Stomach (tissue), 9 donors: ENCODE measurements around the gene CCDC88C. TPM values are rescaled to one million over a fixed set of nuclear protein-coding genes. Genes with fewer than 3 reads are reported as not detected.

Experiments used
- DNase-seq, 2 donors: peaks; one replicate each; pipeline versions ENCODE4 v3.0.0 to v3.0.0-alpha.2; 2013 to 2019
- H3K27ac ChIP-seq, 5 donors: fragments of 200-600 bp in 4 of 5; sonication (generic) in 4 of 5; one replicate each; pipeline ENCODE4 v1.5.1; 2013 to 2019; ENCODE audit warnings: mild to moderate bottlenecking in 1 of 5, moderate library complexity in 1 of 5
- H3K27me3 ChIP-seq, 3 donors: fragments of 200-600 bp; sonication (generic); one replicate each; pipeline ENCODE4 v1.5.1; 2017 to 2019; ENCODE audit warnings: mixed run types in 1 of 3
- H3K36me3 ChIP-seq, 4 donors: fragments of 200-600 bp; sonication (generic); 1 replicate in 3 of 4; 2 replicates in 1 of 4; pipeline ENCODE4 v1.5.1; 2016 to 2019
- H3K4me1 ChIP-seq, 4 donors: fragments of 200-600 bp; sonication (generic); one replicate each; pipeline ENCODE4 v1.5.1; 2016 to 2019
- H3K4me3 ChIP-seq, 4 donors: fragments of 200-600 bp; sonication (generic) in 3 of 4; one replicate each; pipeline ENCODE4 v1.5.1; 2016 to 2019; ENCODE audit warnings: mild to moderate bottlenecking in 1 of 4
- H3K9me3 ChIP-seq, 4 donors: fragments of 200-600 bp; sonication (generic); one replicate each; pipeline ENCODE4 v1.5.1; 2016 to 2019
- EP300 ChIP-seq: sonication (generic); formaldehyde crosslinking; IDR thresholded peaks from one replicate; pipeline ENCODE4 v1.6.1; 2017; ENCODE audit warnings: antibody characterized with exemption
- POLR2A ChIP-seq, 4 donors: fragments of 450-650 bp; IDR thresholded peaks; one replicate each; pipeline ENCODE4 v1.6.1; 2016; ENCODE audit warnings: antibody characterized with exemption in 4 of 4, control low read depth in 2 of 4, mild to moderate bottlenecking in 1 of 4, moderate library complexity in 1 of 4
- POLR2AphosphoS5 ChIP-seq, 3 donors: sonication (generic); formaldehyde crosslinking; IDR thresholded peaks; one replicate each; pipeline ENCODE4 v1.6.1; 2016; ENCODE audit warnings: antibody characterized with exemption in 3 of 3
- WGBS, 5 donors: extraction: QIAGEN DNeasy Blood & Tissue Kit in 3 of 5; methylation state at CpG; one replicate each; pipeline versions ENCODE4 v1.1.5 to v1.1.7; 2013 to 2018; 5-methylcytosine and 5-hydroxymethylcytosine counted together
- intact Hi-C: fragments of 100-400 bp; cut with DNase I; formaldehyde crosslinking; loops from one replicate; pipeline ENCODE4 v1.15.1; 2023; ENCODE audit warnings: low total_unique reads
- polyA plus RNA-seq, 3 donors: library from polyadenylated mRNA; stranded (reverse); fragments of 200-250 nt; gene quantifications; one replicate each; pipeline ENCODE4 v1.2.3, GENCODE V29; 2013
- total RNA-seq, 5 donors: library from RNA; depleted of rRNA; stranded (reverse); fragments of >200 nt; gene quantifications; one replicate each; pipeline versions ENCODE4 v1.1.0 to v1.2.3, GENCODE V29; 2014 to 2016
- TF ChIP-seq, protein P1 (sequence below), 7 experiments: fragments of 450-650 bp in 4 of 7; fragments of 200-600 bp in 3 of 7; sonication (generic) in 3 of 7; IDR thresholded peaks; one replicate each; pipeline ENCODE4 v1.5.1; 2016 to 2019; ENCODE audit warnings: antibody characterized with exemption in 7 of 7, control low read depth in 2 of 7, mild to moderate bottlenecking in 1 of 7
- donor health status: healthy with polysubstance abuse.
- donor health status: Bipolar disorder and iron deficiency.
- donor health status: healthy.

CCDC88C gene
- total and polyA plus RNA-seq, 8 donors = 10.5 to 66.9 (median 22.3) TPM

DNA sequence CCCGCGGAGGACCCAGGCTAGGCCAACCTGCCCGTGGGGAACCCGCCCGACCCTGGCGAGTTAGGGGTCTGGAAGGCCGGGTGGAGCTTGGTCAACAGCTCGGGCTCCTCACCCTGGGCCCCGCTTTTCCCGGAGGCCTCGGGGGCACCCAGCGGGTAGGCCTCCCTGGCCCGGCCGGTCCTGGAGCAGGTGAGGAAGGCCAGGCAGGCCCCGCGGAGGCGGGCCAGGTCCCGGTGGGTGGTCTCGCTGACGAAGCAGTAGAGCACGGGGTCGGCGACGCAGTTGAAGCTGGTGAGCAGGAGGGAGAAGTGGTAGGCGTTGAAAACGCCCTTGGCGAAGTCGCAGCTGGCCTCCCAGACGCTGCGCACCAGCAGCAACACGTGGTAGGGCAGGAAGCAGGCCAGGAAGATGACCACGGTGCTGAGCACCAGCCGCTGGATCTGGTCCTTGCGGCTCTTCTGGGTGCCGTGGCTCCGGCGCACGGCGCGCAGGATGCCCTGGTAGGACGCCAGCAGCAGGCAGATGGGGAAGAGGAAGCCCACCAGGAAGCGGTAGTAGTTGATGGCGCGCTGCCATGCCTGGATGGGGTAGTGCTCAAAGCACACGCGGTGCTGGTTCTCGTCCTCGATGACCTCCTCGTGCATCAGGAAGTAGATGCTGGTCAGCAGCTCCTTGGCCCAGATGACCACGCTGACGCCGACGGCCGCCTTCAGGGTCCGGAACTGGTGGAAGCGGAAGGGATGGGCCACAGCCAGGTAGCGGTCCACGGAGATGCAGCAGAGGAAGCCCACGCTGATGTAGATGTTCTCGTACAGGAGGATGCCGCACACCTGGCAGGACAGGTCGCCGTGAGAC lies 183.5 kb downstream of the CCDC88C start:
- TF ChIP-seq, protein P1, sequence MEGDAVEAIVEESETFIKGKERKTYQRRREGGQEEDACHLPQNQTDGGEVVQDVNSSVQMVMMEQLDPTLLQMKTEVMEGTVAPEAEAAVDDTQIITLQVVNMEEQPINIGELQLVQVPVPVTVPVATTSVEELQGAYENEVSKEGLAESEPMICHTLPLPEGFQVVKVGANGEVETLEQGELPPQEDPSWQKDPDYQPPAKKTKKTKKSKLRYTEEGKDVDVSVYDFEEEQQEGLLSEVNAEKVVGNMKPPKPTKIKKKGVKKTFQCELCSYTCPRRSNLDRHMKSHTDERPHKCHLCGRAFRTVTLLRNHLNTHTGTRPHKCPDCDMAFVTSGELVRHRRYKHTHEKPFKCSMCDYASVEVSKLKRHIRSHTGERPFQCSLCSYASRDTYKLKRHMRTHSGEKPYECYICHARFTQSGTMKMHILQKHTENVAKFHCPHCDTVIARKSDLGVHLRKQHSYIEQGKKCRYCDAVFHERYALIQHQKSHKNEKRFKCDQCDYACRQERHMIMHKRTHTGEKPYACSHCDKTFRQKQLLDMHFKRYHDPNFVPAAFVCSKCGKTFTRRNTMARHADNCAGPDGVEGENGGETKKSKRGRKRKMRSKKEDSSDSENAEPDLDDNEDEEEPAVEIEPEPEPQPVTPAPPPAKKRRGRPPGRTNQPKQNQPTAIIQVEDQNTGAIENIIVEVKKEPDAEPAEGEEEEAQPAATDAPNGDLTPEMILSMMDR (IDR thresholded peaks at IDR 0.05) = no peak
- TF ChIP-seq POLR2AphosphoS5 (IDR thresholded peaks at IDR 0.05) (no peak), EP300 (no peak), POLR2A (IDR thresholded peaks at IDR 0.05) (no peak)
- no peaks in the 10 kb centered on the region for H3K27me3 ChIP-seq
- WGBS, 5 donors = 92 to 96% (median 94%) methylated on average over 51 to 63 of the region's 63 CpGs
- peaks cover 0 to 23% (median 15%) of the 10 kb centered on the region in 4 donors for H3K36me3 ChIP-seq
- intact Hi-C loops = no loop called here
- H3K9me3 ChIP-seq = peaks cover 0 to 6% (median 2%) of the 10 kb centered on the region in 4 donors
- H3K4me1 ChIP-seq = peaks cover 0 to 39% (median 3%) of the 10 kb centered on the region in 4 donors
- H3K27ac ChIP-seq = peak overlapping the region in 3 of 5 donors; percentile 14 to 77 (median 60)
- no peak for DNase-seq
- no peak overlapping the region for H3K4me3 ChIP-seq

DNA sequence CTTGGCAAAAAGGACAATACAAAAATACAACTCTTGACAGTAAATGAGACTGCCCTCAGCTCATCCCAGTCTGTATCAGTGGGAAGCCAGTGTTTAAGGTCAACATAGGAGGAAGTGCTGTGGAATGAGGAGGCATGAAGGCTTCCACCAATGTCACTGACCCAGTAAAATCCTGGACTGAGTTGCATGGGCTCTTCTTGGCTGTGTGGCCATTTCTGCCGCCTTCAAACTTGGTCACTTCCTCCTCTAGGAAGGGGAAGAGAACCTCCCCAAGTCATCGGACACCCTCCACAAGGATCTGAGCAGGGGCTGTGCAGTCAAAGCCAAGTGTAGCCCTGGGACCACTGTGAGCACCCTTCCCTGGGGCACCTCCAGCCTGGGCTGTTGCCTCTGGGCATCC lies 185.0 kb downstream of the CCDC88C start:
- no peak for DNase-seq
- Histone ChIP-seq H3K27me3 (no peaks in the 10 kb centered on the region), H3K9me3 (peaks cover 0 to 6% (median 2%) of the 10 kb centered on the region in 4 donors), H3K4me1 (peaks cover 0 to 46% (median 4%) of the 10 kb centered on the region in 4 donors), H3K4me3 (no peak overlapping the region), H3K36me3 (peaks cover 0 to 39% (median 28%) of the 10 kb centered on the region in 4 donors), H3K27ac (peak overlapping the region; percentile 6 to 79 (median 60))
- intact Hi-C loops = no loop called here
- WGBS, 5 donors = 66 to 100% (median 88%) methylated on average over 2 of the region's 2 CpGs; no CpG with 5 or more reads in 1 of the 5 donors
- TF ChIP-seq, protein P1 (IDR thresholded peaks at IDR 0.05) = no peak
- TF ChIP-seq EP300 = no peak
- TF ChIP-seq POLR2A (IDR thresholded peaks at IDR 0.05) = no peak
- TF ChIP-seq POLR2AphosphoS5 (IDR thresholded peaks at IDR 0.05) = no peak

- DNase-seq = no peak
- H3K36me3 ChIP-seq = peaks cover 0 to 44% (median 33%) of the 10 kb centered on the region in 4 donors
- peaks cover 0 to 46% (median 4%) of the 10 kb centered on the region in 4 donors for H3K4me1 ChIP-seq
- no peaks in the 10 kb centered on the region for H3K27me3 ChIP-seq
- TF ChIP-seq, protein P1 (IDR thresholded peaks at IDR 0.05) = no peak
- peak overlapping the region; percentile 53 to 79 (median 60) for H3K27ac ChIP-seq
- no peak overlapping the region for H3K4me3 ChIP-seq
- 79 to 94% (median 82%) methylated on average over 2 of the region's 2 CpGs for WGBS, 5 donors
- intact Hi-C loops = no loop called here
- peaks cover 0 to 6% (median 2%) of the 10 kb centered on the region in 4 donors for H3K9me3 ChIP-seq
Observed at GRCh38 chr14:91232052-91232451, 185.6 kb downstream of the CCDC88C start.

GRCh38 chr14:91231446-91231845 lies 186.2 kb downstream of the CCDC88C start:
- Histone ChIP-seq H3K27me3 (no peaks in the 10 kb centered on the region), H3K9me3 (peaks cover 0 to 6% (median 2%) of the 10 kb centered on the region in 4 donors), H3K4me3 (no peak overlapping the region), H3K27ac (peak overlapping the region; percentile 13 to 79 (median 60)), H3K4me1 (peaks cover 0 to 46% (median 4%) of the 10 kb centered on the region in 4 donors), H3K36me3 (peaks cover 0 to 51% (median 39%) of the 10 kb centered on the region in 4 donors)
- WGBS, 5 donors = 47 to 69% (median 66%) methylated on average over 3 of the region's 3 CpGs
- TF ChIP-seq EP300 = no peak
- peak in 1 of 3 donors; percentile 47 for TF ChIP-seq POLR2AphosphoS5 (IDR thresholded peaks at IDR 0.05)
- no peak for DNase-seq
- intact Hi-C loops = no loop called here
